Transverse colon (tissue), 4 donors: Measurements from ENCODE around the gene TSPOAP1. TPM values are rescaled to one million over a fixed set of nuclear protein-coding genes. Genes with fewer than 3 reads are reported as not detected.

Experiments used
- DNase-seq: peaks from one replicate; pipeline ENCODE4 v3.0.0-alpha.2; 2019
- H3K27ac ChIP-seq, 4 donors: fragments of 200-600 bp; sonication (generic); 2 replicates each; pipeline ENCODE4 v1.5.1; 2016 to 2018; ENCODE audit warnings: inconsistent platforms in 4 of 4
- H3K27me3 ChIP-seq: fragments of 200-600 bp; sonication (generic); 2 replicates; pipeline ENCODE4 v1.5.1; 2017; ENCODE audit warnings: inconsistent platforms
- H3K36me3 ChIP-seq, 4 donors: fragments of 200-600 bp; sonication (generic); 2 replicates each; pipeline ENCODE4 v1.5.1; 2017 to 2019; ENCODE audit warnings: inconsistent platforms in 4 of 4
- H3K4me1 ChIP-seq, 4 donors: fragments of 200-600 bp; sonication (generic); 2 replicates each; pipeline ENCODE4 v1.5.1; 2017 to 2020; ENCODE audit warnings: inconsistent platforms in 4 of 4
- H3K4me3 ChIP-seq, 4 donors: fragments of 200-600 bp; sonication (generic); 1 replicate in 1 of 4; 2 replicates in 3 of 4; pipeline versions ENCODE4 v1.5.1 to v1.6.1; 2017 to 2019; ENCODE audit warnings: inconsistent platforms in 4 of 4
- H3K9me3 ChIP-seq, 2 donors: fragments of 200-600 bp; sonication (generic); 2 replicates each; pipeline ENCODE4 v1.5.1; 2017 to 2019; ENCODE audit warnings: inconsistent platforms in 2 of 2
- CTCF ChIP-seq, 5 experiments: fragments of 200-600 bp in 3 of 5; fragments of 450-650 bp in 2 of 5; sonication (generic) in 3 of 5; IDR thresholded peaks; 1 replicate in 2 of 5; 2 replicates in 3 of 5; pipeline ENCODE4 v1.5.1; 2016 to 2017; ENCODE audit warnings: antibody characterized with exemption in 5 of 5, inconsistent platforms in 3 of 5, mild to moderate bottlenecking in 2 of 5, moderate library complexity in 1 of 5
- EP300 ChIP-seq: sonication (generic); formaldehyde crosslinking; IDR thresholded peaks from one replicate; pipeline ENCODE4 v1.6.1; 2017; ENCODE audit warnings: antibody characterized with exemption, low read depth
- POLR2A ChIP-seq: fragments of 450-650 bp; IDR thresholded peaks from one replicate; pipeline ENCODE4 v1.6.1; 2016; ENCODE audit warnings: antibody characterized with exemption, mild to moderate bottlenecking, moderate library complexity
- POLR2AphosphoS5 ChIP-seq, 3 donors: sonication (generic); formaldehyde crosslinking; IDR thresholded peaks; one replicate each; pipeline ENCODE4 v1.6.1; 2016; ENCODE audit warnings: antibody characterized with exemption in 3 of 3
- WGBS, 2 donors: methylation state at CpG; one replicate each; pipeline ENCODE4 v1.1.5; 2018; ENCODE audit warnings: low coverage in 1 of 2; 5-methylcytosine and 5-hydroxymethylcytosine counted together
- in situ Hi-C, 4 donors: fragments of 200-750 bp; cut with MboI; loops; one replicate each; pipeline versions ENCODE4 v1.15.0 to v1.15.1; 2017; ENCODE audit warnings: low sequenced_read_pairs in 3 of 4, low pct_ligation_motif_present in 1 of 4, low pct_unique_long_range_greater_than_20kb in 1 of 4
- intact Hi-C: fragments of 100-400 bp; cut with DNase I; formaldehyde crosslinking; loops from one replicate; pipeline ENCODE4 v1.15.1; 2023; ENCODE audit warnings: low total_unique reads
- total RNA-seq, 4 donors: library from RNA; depleted of rRNA; stranded (reverse); fragments of >200 nt; gene quantifications; one replicate each; pipeline ENCODE4 v1.1.0, GENCODE V29; 2016

Gene TSPOAP1
- total RNA-seq, 4 donors from 2014 or later: 4.4 to 21.7 (median 9.4) TPM

GRCh38 chr17:58317421-58318064, 11.1 kb downstream of the TSPOAP1 start:
- no peak for TF ChIP-seq POLR2AphosphoS5 (IDR thresholded peaks at IDR 0.05)
- no peak for TF ChIP-seq EP300
- TF ChIP-seq POLR2A: no peak
- peak; percentile 58 to 85 (median 73) for TF ChIP-seq CTCF (IDR thresholded peaks at IDR 0.05)
- Histone ChIP-seq H3K4me1 (peaks cover 0 to 7% (median 4%) of the 10 kb centered on the region in 4 donors), H3K27ac (peak overlapping the region in 1 of 4 donors; percentile 26), H3K36me3 (no peaks in the 10 kb centered on the region), H3K4me3 (no peak overlapping the region), H3K27me3 (no peaks in the 10 kb centered on the region), H3K9me3 (no peaks in the 10 kb centered on the region)
- 8% methylated on average over 5 of the region's 5 CpGs; no CpG with 5 or more reads in 1 of the 2 donors for WGBS, 2 donors
- DNase-seq: peak; percentile 69
- intact Hi-C loops (no loop called here), in situ Hi-C loops (loop anchor here in 3 of 4 donors (5.0 to 10.0 kb wide), 3 partner anchors 97 to 130 kb away; partner anchors contain the start of gene RNF43 (in 1 of the 3))

DNA sequence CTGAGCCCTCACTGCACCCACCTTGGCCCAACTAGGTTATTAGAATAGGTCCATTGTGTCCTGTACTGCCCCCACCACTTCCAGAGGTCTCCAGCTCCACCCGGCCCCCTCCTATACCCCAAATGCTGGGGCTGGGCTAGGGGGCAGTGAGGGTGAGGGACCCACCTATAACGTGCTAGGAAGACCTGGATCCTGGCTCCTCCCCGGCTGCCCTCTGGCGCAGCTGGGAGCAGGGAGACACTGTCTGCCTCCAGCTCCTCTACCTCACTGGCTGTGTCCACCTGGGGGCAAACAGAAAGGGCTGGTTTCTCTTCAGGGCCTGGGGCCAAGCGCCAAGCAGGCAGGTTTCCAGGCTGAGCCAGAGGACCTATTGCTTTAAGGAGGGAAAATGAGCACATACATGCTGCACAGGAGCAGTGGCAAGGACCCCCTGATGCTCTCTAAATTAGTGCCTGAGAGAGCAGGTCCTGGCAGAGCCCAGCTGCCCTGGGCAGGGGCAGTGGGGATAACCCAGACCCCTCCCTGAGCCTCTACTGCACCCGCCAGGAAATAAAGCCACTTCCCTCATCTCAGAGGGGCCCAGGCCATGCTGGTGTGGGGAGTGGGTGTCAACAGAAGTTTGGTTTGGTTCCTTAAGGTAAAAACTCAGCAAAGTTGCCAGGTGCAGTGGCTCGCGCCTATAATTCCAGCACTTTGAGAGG, 12.2 kb downstream of the TSPOAP1 start:
- H3K4me1 ChIP-seq: peaks cover 0 to 7% (median 4%) of the 10 kb centered on the region in 4 donors
- no peaks in the 10 kb centered on the region for H3K36me3 ChIP-seq
- H3K9me3 ChIP-seq: no peaks in the 10 kb centered on the region
- in situ Hi-C loops (loop anchor here in 3 of 4 donors (5.0 to 10.0 kb wide), 3 partner anchors 98 to 131 kb away; partner anchors contain the start of gene RNF43 (in 1 of the 3)), intact Hi-C loops (no loop called here)
- TF ChIP-seq POLR2A: no peak
- TF ChIP-seq EP300: no peak
- no peak for TF ChIP-seq CTCF (IDR thresholded peaks at IDR 0.05)
- no peak for TF ChIP-seq POLR2AphosphoS5 (IDR thresholded peaks at IDR 0.05)
- no peak overlapping the region for H3K4me3 ChIP-seq
- H3K27me3 ChIP-seq: no peaks in the 10 kb centered on the region
- no peak overlapping the region for H3K27ac ChIP-seq
- WGBS, 2 donors: 85 to 90% methylated on average over 2 to 8 of the region's 8 CpGs
- no peak for DNase-seq

- no peak for TF ChIP-seq POLR2AphosphoS5 (IDR thresholded peaks at IDR 0.05)
- no peak for TF ChIP-seq EP300
- TF ChIP-seq POLR2A: no peak
- TF ChIP-seq CTCF (IDR thresholded peaks at IDR 0.05): no peak
- intact Hi-C loops: no loop called here
- peaks cover 0 to 7% (median 4%) of the 10 kb centered on the region in 4 donors for H3K4me1 ChIP-seq
- WGBS, 2 donors: 80 to 94% methylated on average over 1 to 4 of the region's 4 CpGs
- H3K27ac ChIP-seq: no peak overlapping the region
- no peak overlapping the region for H3K4me3 ChIP-seq
- H3K27me3 ChIP-seq: no peaks in the 10 kb centered on the region
- in situ Hi-C loops: loop anchor here in 3 of 4 donors (5.0 to 10.0 kb wide), 3 partner anchors 99 to 132 kb away; partner anchors contain the start of gene RNF43 (in 1 of the 3)
- no peaks in the 10 kb centered on the region for H3K36me3 ChIP-seq
- DNase-seq: no peak
- H3K9me3 ChIP-seq: no peaks in the 10 kb centered on the region
Measured at GRCh38 chr17:58315750-58316149, 12.8 kb downstream of the TSPOAP1 start.

- in situ Hi-C loops (loop anchor here in 3 of 4 donors (5.0 to 10.0 kb wide), 3 partner anchors 100 to 132 kb away; partner anchors contain the start of gene RNF43 (in 1 of the 3)), intact Hi-C loops (no loop called here)
- TF ChIP-seq POLR2A (no peak), CTCF (IDR thresholded peaks at IDR 0.05) (no peak)
- no peaks in the 10 kb centered on the region for H3K9me3 ChIP-seq
- DNase-seq: no peak
- H3K4me3 ChIP-seq: no peak overlapping the region
- no peak overlapping the region for H3K27ac ChIP-seq
- H3K4me1 ChIP-seq: peaks cover 0 to 7% (median 4%) of the 10 kb centered on the region in 4 donors
- H3K36me3 ChIP-seq: no peaks in the 10 kb centered on the region
- no peaks in the 10 kb centered on the region for H3K27me3 ChIP-seq
- 90% methylated on average over 6 of the region's 6 CpGs; no CpG with 5 or more reads in 1 of the 2 donors for WGBS, 2 donors
Measured at GRCh38 chr17:58315281-58315711, 13.3 kb downstream of the TSPOAP1 start.
